ENCODE measurements around the gene ARHGAP6.
"Not testable (repeated sequence)": the region's sequence is repeated elsewhere in the genome, so short reads cannot be mapped to it uniquely, and the experiment has no call there.

ARHGAP6 gene

DNA sequence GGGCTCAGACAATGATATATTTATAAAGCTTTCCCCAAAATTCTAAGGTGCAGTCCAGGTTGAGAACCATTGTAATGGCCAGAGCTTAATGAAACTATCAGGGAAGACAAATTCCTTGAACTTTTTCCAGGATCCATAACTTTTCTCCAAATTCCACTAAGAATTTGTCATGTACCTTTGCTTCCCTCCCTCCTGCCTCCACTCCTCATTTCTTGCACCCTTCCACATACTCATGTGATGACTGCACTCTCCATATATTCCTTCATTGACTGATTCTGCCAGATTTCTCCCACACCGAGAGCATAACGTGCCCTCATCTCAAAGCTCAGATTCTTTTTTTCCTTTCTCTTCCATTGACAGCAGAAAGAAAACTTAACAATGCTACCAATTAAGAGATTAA is 393.4 kb downstream of the ARHGAP6 start:
- DNase-seq = no peak

DNA sequence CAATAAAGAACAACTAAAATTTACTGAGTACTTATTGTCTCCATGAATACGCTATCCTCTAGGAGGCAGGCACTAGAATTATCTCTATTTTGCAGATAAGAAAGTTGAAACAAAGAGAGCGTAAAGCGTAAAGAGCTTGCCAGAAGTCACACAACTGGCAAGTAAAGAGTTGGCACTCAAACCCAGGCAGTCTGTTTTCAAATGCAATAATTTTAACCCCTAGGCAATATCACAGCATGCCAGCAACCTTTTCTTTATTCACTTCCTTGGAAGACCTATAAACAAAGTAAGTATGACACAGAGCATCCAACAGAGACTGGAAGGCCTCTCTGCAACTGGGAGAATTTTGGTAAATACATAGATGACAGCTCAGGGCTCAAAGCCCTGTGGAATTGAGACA is 395.7 kb downstream of the ARHGAP6 start:
- no peak for DNase-seq

GRCh38 chrX:11269006-11269405 is 396.7 kb downstream of the ARHGAP6 start:
- no peak for DNase-seq

DNA sequence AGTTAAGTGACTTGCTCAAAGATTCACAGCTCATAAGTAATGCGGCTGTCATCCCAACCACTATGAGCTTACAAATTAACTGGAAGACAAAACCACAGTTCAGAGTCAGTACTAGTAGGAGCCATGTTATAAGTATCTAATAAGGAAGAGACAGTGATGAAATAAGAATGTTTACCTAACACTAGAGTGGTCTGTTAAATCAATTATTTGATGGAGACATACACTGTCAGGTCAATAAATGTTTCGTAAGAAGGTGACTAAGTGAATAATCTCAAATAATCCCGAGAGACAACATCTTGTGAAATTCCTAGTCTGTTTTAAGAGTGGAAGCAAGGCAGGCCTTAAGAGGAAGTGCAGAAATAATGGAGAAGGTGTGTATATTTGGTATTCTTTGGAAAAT is 398.3 kb downstream of the ARHGAP6 start:
- DNase-seq = no peak

GRCh38 chrX:11266573-11267003 is 399.1 kb downstream of the ARHGAP6 start:
- no peak for DNase-seq

DNA sequence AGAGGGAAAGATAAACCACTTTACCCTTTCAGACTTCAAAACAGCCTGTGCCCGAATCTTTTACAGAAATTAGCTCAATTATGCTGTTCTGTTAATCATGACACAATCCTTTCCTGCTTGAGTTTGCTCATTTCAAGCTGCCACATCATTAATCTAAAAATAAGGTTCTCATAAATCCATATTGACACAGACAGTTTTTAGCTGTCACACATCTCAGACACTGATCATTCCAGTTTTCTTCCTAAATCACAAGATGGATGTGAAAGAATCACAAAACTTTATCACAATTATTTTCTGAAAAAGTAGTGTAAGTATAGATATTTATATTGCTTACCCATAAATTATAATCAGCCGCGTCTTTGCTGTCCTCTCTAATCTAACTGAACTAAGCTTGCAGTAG is 400.4 kb downstream of the ARHGAP6 start:
- DNase-seq = no peak

GRCh38 chrX:11264925-11265324 is 400.8 kb downstream of the ARHGAP6 start:
- DNase-seq = no peak

- DNase-seq = no peak
These were observed 404.5 kb downstream of the ARHGAP6 start for GRCh38 chrX:11261260-11261659.

DNA sequence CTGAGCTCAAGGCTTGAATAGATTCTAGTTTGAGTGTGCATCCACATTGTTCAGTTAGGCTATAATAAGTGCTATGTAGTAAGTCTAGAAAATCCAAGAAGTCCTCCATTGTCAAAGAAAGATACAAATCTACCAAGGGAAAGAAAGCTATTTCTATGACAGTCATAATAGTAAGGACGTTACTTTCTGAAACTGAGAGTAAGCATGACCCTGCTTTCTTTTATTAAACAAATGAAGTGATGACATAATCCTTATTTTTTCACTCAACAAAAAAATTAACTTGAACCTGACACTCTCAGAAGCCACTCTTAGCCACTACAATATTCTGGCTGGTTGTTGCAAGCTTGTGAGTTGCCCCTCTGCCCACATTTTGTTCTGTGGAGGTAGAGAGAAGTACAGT is 406.3 kb downstream of the ARHGAP6 start:
- no peak for DNase-seq

DNA sequence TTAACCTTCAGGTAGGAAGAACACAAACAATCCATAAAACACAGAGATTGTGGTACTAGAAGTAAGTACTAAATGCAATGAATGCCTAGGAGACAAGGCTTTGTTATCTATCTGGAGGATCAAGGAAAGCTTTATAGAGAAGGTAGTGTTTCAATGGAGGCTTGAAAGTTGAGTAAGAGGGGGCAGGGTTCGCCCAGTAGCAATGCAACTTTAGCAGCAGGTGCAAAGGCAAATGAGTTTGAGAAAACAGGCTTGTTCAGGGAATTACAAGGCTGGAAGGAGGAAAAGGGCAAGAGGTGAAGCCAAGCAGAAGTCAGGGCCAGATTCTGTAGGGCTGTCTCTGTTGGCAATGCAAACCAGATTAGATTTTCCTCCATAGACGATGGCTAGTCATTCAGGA is 408.0 kb downstream of the ARHGAP6 start:
- no peak for DNase-seq

- DNase-seq = no peak
These were observed 408.4 kb downstream of the ARHGAP6 start for GRCh38 chrX:11257290-11257689.

GRCh38 chrX:11254417-11255109 is 411.2 kb downstream of the ARHGAP6 start:
- no peak for DNase-seq

- no peak for DNase-seq
These were observed 421.1 kb downstream of the ARHGAP6 start for GRCh38 chrX:11244636-11245035.

- no peak for DNase-seq
These were observed 423.0 kb downstream of the ARHGAP6 start for GRCh38 chrX:11242704-11243103.

DNA sequence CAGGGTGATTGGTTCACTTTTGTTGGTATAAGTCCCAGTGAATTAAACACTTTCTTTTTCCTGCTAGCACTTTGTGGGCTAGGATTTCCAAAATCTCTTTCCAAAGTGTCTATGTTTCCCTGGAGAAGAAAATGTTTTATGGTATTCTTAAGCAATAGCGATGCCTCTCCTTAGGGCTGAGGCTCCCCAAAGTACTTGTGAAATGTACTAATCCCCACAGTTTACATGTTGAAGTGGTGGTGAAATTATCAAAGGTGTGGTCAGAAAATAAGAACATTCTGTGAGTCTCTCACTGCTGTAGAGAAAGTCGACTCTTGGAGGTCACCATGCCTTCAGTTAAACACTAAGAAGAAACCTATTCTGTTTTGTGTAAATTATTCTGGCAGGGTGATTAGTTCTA is 424.0 kb downstream of the ARHGAP6 start:
- DNase-seq = no peak

- no peak for DNase-seq
These were observed 426.5 kb downstream of the ARHGAP6 start for GRCh38 chrX:11239230-11239629.

DNA sequence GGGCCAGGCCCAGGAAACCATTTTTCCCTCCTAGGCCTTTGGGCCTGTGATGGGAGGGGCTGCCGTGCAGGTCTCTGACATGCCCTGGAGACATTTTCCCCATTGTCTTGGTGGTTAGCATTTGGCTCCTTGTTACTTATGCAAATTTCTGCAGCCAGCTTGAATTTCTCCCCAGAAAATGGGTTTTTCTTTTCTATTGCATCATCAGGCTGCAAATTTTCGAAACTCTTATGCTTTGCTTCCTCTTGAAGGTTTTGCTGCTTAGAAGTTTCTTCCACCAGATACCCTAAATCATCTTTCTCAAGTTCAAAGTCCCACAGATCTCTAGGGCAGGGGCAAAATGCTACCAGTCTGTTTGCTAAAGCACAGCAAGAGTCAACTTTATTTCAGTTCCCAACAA is 430.3 kb downstream of the ARHGAP6 start:
- DNase-seq = not testable (repeated sequence)

GRCh38 chrX:11215191-11215921 is 450.4 kb downstream of the ARHGAP6 start:
- DNase-seq = no peak

GRCh38 chrX:11214346-11215190 is 451.2 kb downstream of the ARHGAP6 start:
- DNase-seq = no peak

DNA sequence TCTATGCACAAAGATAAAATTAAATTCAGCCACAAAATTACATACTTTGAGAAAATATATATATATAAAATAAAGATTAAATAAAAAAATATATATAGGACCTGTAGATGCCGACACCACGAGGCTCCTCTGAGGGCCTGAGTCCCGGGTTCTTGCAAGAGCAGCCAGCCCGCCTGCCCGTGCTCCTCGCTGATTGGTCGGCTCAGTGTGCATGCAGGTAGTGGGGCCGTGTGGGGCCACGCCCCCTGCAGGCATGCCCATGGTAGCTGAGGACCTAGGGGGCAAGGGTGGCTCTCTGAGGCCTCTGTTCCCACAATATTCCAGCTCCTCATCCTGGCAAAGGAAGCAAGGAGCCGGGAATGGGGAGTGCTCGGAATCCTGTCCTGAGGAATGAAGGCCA is 453.0 kb downstream of the ARHGAP6 start:
- no peak for DNase-seq

DNA sequence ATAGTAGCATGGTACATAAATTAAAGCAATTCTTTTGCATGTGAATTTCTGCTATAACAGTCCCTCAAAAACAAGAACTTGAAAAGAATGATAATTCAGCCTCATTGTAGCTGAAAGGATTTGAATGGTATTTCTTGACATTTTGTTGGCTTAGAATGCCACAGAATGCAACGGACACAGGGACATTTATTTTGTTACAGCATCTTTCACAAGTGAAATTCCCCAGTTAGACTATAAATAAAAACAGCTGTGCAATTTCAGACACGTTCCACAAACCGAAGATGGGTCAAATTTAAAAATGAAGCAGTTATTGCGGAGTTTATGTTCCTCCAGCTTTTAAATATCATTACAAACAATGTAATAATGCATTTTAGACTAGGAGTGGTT is 455.3 kb downstream of the ARHGAP6 start:
- DNase-seq = no peak

- no peak for DNase-seq
These were observed 455.8 kb downstream of the ARHGAP6 start for GRCh38 chrX:11209798-11210414.

- no peak for DNase-seq
These were observed 459.0 kb downstream of the ARHGAP6 start for GRCh38 chrX:11206716-11207115.

Measured in stimulated activated naive CD4-positive, alpha-beta T cell treated with Interleukin-2 at 50 U/mL for 16 hours (primary cell).